GM12872 (cell line): ENCODE data around the gene CAPN11.

ENCODE experiments used
- TF ChIP-seq, protein P1 (sequence below): IDR thresholded peaks from 3 replicates; pipeline ENCODE4 v1.5.1; 2011; ENCODE audit warnings: low read depth, mild to moderate bottlenecking, low read length, moderate library complexity; ENCODE audit not compliant: insufficient read depth

CAPN11 gene

DNA sequence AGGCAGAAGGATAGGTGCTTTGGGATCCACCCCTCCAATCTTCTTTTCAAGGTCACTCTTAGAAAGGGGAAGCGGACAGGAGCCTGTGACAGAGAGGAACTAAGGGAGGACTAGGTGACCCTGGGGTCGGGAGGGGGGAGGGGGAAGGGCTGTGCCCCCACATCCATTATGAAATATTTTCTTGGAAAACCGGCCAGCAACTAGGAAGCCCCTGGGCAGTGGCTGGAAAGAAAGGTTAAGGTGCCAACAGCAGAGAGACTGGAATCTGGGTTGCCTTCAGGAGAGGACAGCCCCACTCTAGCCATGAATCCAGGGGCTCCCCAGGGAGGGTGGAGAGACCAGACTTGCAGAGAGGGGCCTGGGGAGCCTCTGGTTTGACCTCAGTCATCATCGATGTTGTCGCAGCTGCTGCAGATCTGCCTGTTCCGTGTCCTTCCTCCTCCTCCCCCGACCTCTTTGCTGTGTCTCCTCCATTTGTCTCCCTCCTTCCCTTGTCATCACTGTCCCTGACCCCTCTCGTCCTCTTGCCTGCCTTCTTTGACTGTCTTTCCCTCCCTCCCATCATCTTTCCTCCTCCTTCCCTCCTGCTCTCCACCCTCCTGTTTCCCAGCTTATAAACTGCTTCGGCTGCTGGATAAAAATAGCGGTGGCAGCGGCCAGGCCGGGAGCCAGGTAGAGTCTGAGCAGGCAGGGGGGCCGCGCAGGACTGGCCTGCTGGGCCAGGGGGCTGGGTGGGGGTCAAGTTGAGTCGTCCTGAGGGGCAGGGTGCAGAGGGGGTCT lies 67.9 kb downstream of the CAPN11 start:
- TF ChIP-seq, protein P1, sequence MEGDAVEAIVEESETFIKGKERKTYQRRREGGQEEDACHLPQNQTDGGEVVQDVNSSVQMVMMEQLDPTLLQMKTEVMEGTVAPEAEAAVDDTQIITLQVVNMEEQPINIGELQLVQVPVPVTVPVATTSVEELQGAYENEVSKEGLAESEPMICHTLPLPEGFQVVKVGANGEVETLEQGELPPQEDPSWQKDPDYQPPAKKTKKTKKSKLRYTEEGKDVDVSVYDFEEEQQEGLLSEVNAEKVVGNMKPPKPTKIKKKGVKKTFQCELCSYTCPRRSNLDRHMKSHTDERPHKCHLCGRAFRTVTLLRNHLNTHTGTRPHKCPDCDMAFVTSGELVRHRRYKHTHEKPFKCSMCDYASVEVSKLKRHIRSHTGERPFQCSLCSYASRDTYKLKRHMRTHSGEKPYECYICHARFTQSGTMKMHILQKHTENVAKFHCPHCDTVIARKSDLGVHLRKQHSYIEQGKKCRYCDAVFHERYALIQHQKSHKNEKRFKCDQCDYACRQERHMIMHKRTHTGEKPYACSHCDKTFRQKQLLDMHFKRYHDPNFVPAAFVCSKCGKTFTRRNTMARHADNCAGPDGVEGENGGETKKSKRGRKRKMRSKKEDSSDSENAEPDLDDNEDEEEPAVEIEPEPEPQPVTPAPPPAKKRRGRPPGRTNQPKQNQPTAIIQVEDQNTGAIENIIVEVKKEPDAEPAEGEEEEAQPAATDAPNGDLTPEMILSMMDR, result no peak

DNA sequence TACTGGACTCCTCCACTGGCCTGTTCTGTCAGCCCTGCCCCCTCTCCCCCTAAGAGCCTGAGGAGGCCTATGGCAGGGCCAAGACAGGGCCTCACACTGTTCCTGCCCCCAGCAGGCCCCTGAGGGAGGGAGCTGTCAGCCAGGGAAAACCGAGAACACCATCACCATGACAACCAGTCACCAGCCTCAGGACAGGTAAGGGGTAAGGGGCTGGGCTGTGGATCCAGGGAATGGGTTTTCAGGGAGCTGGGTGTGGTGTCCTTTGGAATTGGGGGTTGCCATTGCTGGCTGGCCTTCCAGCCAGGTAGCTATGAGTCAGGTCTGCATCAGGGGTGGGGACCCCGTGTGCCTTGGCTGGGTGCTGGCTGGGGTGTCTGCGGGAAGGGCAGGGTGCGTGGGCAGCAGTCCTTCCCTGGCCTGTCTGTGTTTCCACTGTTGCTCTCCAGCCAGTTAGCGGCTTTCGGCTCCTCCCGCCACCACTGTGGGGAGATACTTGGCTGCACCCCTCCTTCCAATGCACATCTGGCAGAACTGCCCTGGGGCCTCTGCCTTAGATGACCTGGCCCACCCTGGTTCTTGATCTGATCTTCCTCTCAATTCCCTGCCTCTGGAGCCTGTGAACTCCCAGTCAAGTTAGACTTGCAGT lies 68.7 kb downstream of the CAPN11 start:
- TF ChIP-seq, protein P1, result no peak

DNA sequence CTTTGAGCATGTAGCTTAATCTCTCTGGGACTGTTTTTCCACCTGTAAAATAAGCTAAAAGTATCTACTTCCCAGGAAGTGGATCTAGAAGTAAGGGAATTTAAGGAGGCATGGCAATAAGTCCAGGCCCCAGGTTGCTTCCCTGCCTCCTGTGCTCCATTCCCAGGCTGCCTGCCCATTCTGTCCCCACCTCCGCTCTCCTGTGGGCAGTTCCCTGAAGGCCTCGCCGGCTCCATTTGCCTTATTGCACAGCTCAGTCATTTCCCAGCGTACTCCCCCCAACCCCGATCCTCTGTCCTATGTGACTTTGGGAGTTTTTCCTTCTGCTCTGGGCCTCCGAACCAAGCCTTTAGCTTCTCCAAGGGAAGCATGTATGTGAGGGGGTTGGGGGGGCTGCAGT lies 69.4 kb downstream of the CAPN11 start:
- TF ChIP-seq, protein P1, result no peak

DNA sequence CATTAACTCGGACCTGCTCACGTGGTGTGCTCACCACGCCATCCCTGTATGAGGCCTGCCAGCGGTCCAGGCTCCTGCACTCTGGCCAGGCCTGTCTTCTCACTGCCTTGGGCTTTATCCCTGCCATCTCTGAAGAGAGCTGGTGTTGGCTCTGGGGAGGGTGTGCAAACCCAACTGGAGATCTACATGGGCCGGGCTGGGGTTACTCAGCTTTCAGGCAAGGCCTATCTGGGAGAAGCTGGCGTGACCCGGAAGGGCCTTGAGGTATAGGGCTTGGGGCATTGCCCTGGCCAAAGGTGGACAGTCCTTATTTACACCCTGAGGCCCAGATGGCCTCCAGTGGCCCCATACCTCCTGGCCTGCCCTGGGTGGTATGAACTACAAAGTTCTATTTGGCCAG lies 69.8 kb downstream of the CAPN11 start:
- TF ChIP-seq, protein P1, result no peak

DNA sequence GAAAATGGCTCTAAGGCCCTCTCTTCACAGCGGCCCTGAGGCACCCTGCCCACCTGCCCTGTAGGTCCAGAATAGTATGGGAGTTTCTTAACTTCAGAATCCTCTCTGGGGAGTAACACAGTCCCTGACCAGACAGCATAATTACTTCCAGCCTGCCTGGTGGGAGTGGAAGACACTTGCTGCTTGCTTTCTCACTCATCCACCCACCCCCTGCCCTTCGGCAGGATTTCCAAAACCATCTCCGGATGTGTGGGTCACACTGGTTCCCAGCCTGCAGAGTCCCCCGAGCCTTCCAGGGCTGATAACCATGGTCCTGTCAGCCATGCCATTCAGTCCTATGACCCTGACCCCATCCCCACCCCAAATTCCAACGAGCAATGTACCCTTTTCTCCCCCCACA lies 70.2 kb downstream of the CAPN11 start:
- TF ChIP-seq, protein P1, result no peak

DNA sequence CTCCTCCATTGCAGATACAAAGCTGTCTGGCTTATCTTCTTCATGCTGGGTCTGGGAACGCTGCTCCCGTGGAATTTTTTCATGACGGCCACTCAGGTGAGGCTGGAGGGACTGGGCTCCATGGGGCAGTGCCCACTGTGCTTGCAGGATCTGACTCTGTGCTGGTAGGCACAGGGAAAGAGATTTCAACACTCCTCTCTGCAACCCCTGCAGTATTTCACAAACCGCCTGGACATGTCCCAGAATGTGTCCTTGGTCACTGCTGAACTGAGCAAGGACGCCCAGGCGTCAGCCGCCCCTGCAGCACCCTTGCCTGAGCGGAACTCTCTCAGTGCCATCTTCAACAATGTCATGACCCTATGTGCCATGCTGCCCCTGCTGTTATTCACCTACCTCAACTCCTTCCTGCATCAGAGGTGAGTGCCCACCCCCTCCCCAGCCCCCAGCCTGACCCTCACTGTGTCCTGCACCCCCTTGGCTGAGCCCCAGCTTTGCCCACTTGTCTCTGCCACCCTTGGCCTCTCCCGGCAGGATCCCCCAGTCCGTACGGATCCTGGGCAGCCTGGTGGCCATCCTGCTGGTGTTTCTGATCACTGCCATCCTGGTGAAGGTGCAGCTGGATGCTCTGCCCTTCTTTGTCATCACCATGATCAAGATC lies 70.9 kb downstream of the CAPN11 start:
- TF ChIP-seq, protein P1, result no peak

DNA sequence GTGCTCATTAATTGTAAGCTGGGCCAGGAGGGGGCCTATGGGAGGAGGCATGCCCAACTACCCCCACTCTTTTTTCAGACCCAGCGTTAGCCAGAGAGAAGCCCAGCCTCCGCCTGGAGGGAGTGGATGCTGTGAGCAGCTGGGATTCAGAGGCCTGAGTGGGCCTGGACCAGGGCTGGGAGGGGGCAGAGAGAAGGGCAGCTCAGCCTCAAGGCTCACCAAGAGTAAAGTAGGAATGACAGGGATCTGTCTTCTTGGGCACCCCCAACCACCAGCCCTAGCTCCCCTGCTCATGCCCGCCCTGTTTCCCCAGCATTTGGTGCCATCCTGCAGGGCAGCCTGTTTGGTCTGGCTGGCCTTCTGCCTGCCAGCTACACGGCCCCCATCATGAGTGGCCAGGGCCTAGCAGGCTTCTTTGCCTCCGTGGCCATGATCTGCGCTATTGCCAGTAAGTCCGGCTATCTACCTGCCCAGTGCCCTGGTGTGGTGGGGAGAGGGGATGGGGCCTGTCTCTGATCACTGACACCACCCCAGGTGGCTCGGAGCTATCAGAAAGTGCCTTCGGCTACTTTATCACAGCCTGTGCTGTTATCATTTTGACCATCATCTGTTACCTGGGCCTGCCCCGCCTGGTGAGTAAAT lies 71.5 kb downstream of the CAPN11 start:
- TF ChIP-seq, protein P1, result no peak
